Bronchial epithelial cell (primary cell): Measurements from ENCODE around the gene JMJD1C. TPM values are rescaled to one million over a fixed set of nuclear protein-coding genes. Genes with fewer than 3 reads are reported as not detected.

Experiments
- DNase-seq: peaks from one replicate; pipeline ENCODE4 v3.0.0-alpha.2; 2010; ENCODE audit warnings: low read depth
- FAIRE-seq: peaks from 2 replicates; lab custom pipeline; 2011; peaks lifted over from hg19 to GRCh38; lab: Jason Lieb, UNC
- H3K27me3 ChIP-seq: 2 replicates; pipeline ENCODE4 v1.5.1; 2011; ENCODE audit warnings: low read length; ENCODE audit not compliant: control insufficient read depth, insufficient read depth
- H3K36me3 ChIP-seq: 2 replicates; pipeline ENCODE4 v1.5.1; 2011; ENCODE audit warnings: low read length; ENCODE audit not compliant: control insufficient read depth, insufficient read depth
- H3K4me3 ChIP-seq: 2 replicates; pipeline ENCODE4 v1.5.1; 2011; ENCODE audit warnings: mild to moderate bottlenecking, low read depth, low read length, control low read depth
- total RNA-seq: library from RNA; depleted of rRNA; stranded (reverse); fragments of >200 nt; gene quantifications from 2 replicates; pipeline ENCODE4 v1.2.1, GENCODE V29; 2014
- TF ChIP-seq, protein P1 (sequence below): IDR thresholded peaks from 2 replicates; pipeline ENCODE4 v1.5.1; 2011; ENCODE audit warnings: mild to moderate bottlenecking, moderate library complexity, low read length, control low read depth, inconsistent platforms; ENCODE audit not compliant: insufficient read depth, severe bottlenecking

Gene JMJD1C
- total RNA-seq, 1 donor from 2014 or later, result 72.1 TPM

DNA sequence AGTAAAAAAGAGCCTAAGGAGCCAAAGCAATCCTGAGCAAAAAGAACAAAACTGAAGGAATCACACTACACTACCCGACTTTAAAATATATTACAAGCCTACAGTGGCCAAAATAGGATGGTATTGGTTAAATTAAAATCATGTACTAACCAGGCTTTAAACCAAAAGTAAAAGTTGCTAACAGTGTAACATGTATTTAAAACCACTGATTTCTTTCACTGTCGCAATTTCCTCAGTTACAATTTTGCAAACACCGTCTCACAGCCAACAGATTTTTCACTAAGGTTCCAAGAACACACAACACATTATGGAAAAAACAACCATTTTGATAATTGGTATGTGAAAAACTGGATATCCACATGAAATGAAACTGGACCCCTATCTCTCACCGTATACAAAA is 74.0 kb downstream of the JMJD1C start:
- TF ChIP-seq, protein P1, sequence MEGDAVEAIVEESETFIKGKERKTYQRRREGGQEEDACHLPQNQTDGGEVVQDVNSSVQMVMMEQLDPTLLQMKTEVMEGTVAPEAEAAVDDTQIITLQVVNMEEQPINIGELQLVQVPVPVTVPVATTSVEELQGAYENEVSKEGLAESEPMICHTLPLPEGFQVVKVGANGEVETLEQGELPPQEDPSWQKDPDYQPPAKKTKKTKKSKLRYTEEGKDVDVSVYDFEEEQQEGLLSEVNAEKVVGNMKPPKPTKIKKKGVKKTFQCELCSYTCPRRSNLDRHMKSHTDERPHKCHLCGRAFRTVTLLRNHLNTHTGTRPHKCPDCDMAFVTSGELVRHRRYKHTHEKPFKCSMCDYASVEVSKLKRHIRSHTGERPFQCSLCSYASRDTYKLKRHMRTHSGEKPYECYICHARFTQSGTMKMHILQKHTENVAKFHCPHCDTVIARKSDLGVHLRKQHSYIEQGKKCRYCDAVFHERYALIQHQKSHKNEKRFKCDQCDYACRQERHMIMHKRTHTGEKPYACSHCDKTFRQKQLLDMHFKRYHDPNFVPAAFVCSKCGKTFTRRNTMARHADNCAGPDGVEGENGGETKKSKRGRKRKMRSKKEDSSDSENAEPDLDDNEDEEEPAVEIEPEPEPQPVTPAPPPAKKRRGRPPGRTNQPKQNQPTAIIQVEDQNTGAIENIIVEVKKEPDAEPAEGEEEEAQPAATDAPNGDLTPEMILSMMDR, result no peak
- DNase-seq (no peak), FAIRE-seq (no peak)
- H3K36me3 ChIP-seq, result no peaks in the 10 kb centered on the region
- no peak overlapping the region for H3K4me3 ChIP-seq
- no peaks in the 10 kb centered on the region for H3K27me3 ChIP-seq

DNA sequence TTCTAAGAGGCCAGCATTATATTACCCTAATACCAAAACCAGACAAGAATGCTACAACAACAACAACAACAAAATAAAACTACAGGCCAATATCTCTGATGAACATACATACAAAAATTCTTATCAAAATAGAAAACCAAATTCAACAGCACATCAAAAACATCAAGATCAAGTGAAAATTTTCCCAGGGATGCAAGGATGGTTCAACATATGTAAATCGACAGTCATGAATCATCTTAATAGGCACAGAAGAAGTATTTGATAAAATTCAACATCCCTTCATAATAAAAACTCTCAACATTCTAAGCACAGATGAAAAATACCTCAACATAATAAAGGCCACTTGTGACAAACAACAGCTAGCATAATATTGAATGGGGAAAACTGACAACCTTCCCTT is 75.3 kb downstream of the JMJD1C start:
- Histone ChIP-seq H3K27me3 (no peaks in the 10 kb centered on the region), H3K36me3 (no peaks in the 10 kb centered on the region), H3K4me3 (no peak overlapping the region)
- DNase-seq (no peak), FAIRE-seq (no peak)
- TF ChIP-seq, protein P1, result no peak

DNA sequence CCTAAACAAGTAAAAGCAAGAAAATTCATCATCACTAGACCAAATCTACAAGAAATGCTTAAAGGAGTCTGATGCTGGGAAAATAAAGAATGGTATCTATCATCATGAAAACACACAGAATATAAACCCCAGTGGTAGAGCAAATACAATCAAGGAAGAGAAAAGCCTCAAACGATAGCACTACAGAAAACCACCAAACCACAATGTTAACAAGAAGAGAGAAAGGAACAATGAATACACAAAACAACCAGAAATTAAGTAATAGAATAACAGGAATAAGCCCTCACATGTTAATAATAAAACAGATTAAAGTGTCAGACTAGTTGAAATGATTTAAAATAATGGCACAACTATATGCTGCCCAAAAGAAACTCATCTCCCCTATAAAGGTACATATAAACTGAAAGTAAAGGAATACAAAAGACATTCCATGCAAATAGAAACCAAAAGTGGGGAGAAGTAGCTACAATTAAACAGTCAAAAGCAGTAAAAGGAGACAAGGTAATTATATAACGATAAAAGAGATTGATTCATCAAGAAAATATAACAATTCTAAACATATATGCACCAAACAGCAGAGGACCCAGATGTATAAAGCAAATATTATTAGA is 77.3 kb downstream of the JMJD1C start:
- H3K4me3 ChIP-seq, result no peak overlapping the region
- H3K27me3 ChIP-seq, result no peaks in the 10 kb centered on the region
- TF ChIP-seq, protein P1, result no peak
- H3K36me3 ChIP-seq, result no peaks in the 10 kb centered on the region
- DNase-seq, result no peak
- FAIRE-seq, result no peak

DNA sequence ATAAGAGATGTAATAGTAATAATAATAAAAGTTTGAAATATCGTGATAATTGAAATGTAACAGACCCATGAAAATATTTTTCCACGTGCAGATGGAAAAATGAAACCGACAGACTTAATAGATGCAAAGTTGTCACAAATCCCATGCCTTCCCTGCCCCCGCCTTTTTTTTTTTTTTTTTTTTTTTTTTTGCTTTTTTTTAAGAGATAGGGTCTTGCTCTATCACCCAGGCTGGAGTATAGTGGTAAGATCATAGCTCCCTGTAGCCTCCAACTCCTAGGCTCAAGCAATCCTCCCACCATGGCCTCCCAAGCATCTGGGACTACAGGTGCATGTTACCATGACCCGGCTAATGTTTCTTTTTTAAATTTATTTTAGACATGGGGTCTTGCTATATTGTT is 80.5 kb downstream of the JMJD1C start:
- no peaks in the 10 kb centered on the region for H3K27me3 ChIP-seq
- H3K4me3 ChIP-seq, result no peak overlapping the region
- FAIRE-seq (no peak), DNase-seq (no peak)
- TF ChIP-seq, protein P1, result no peak
- no peaks in the 10 kb centered on the region for H3K36me3 ChIP-seq

DNA sequence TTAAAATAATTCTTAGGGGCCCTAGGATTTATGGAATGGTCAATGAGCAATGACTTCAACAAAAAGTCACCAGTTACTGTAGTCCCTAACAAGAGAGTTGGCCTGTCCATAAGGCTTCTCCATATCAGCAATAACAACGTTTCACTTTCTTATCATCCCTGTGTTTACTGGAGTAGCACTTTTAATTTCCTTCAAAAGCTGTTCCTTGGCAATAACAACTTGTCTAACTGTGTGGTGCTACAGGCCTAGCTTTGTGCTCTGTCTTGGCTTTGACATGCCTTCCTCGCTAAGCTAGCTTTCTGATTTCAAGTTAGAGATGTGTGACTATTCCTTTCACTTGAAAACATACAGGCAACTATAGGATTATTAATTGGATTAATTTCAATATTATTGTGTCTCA is 81.1 kb downstream of the JMJD1C start:
- Histone ChIP-seq H3K27me3 (no peaks in the 10 kb centered on the region), H3K4me3 (no peak overlapping the region), H3K36me3 (no peaks in the 10 kb centered on the region)
- no peak for DNase-seq
- no peak for FAIRE-seq
- TF ChIP-seq, protein P1, result no peak

DNA sequence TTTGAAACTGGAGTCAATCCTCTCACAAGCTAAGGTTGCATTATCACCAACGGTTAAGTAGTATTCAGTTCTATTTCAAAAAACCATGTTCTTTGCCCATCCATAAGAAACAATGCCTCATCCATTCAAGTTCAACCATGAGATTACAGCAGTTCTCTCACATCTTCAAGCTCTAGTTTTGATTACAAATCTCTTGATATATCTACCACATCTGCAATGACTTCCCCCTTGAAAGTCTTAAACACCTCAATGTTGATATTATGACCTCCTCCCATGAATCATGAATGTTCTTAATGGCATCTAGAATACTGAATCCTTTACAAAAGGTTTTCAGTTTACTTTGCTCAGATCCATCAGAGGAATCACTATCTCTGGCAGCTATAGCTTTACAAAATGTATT is 81.8 kb downstream of the JMJD1C start:
- Histone ChIP-seq H3K4me3 (no peak overlapping the region), H3K36me3 (no peaks in the 10 kb centered on the region), H3K27me3 (no peaks in the 10 kb centered on the region)
- DNase-seq (no peak), FAIRE-seq (no peak)
- TF ChIP-seq, protein P1, result no peak
